ENCODE measurements around the gene TOM1L2. TPM values are rescaled to one million over a fixed set of nuclear protein-coding genes. Genes with fewer than 3 reads are reported as not detected.

Gene TOM1L2
- total RNA-seq, 4 donors from 2014 or later = 55.5 to 118 (median 73.3) TPM

DNA sequence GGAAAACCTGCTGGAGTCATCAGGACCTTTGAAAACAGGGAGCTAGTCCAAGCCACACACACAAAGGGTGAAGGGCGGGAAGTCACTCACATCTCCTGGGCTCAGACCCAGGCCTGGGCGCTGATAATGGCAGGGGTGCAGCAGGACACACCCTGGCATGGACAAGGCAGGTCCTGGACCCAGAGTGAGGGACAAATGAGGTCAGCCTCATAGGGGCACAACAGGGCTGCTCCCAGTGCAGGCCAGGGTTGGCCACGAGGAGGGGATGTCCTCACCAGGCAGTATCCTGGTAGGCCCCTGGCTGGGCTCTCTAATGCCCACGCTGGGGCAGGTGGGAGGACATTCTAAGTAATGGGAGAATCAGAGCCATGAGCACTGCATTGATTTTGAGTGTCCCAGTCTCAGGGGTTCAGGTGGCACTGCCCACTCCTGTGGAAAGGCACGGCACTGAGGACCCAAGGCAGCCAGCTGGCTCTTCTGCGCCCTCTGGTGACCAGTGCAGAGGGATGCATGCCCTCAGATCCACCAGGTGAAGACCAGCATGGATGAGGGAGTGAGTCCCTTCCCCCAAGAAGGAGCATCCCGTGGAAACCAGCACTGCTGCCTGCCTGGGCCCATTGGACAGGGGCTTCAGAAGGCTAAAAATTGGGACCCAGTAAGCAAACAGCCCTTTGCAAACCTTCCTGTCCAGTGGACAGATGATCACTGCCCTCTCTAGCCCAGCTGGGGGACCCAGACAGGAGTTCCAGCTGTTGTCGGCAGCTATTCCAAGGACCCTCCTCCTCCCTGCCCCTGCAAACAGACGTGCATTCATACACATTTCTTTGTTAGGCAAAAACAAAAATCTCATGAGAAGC, 112.1 kb downstream of the TOM1L2 start:
- TF ChIP-seq, protein P1, sequence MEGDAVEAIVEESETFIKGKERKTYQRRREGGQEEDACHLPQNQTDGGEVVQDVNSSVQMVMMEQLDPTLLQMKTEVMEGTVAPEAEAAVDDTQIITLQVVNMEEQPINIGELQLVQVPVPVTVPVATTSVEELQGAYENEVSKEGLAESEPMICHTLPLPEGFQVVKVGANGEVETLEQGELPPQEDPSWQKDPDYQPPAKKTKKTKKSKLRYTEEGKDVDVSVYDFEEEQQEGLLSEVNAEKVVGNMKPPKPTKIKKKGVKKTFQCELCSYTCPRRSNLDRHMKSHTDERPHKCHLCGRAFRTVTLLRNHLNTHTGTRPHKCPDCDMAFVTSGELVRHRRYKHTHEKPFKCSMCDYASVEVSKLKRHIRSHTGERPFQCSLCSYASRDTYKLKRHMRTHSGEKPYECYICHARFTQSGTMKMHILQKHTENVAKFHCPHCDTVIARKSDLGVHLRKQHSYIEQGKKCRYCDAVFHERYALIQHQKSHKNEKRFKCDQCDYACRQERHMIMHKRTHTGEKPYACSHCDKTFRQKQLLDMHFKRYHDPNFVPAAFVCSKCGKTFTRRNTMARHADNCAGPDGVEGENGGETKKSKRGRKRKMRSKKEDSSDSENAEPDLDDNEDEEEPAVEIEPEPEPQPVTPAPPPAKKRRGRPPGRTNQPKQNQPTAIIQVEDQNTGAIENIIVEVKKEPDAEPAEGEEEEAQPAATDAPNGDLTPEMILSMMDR (IDR thresholded peaks at IDR 0.05) = peak; percentile 92 to 96 (median 94)
- no peak for TF ChIP-seq POLR2A (IDR thresholded peaks at IDR 0.05)
- Histone ChIP-seq H3K27me3 (no peaks in the 10 kb centered on the region), H3K9me3 (no peaks in the 10 kb centered on the region), H3K4me1 (peaks cover 5 to 28% (median 13%) of the 10 kb centered on the region in 3 donors), H3K27ac (no peak overlapping the region), H3K4me3 (no peak overlapping the region), H3K36me3 (peaks cover 0 to 90% (median 0%) of the 10 kb centered on the region in 3 donors)
- no peak for DNase-seq
- WGBS, 2 donors = 53 to 100% methylated on average over 1 to 5 of the region's 9 CpGs
- intact Hi-C loops (cut with DNase I) = loop anchor here (2.0 to 10.0 kb wide), 2 partner anchors 51 to 185 kb away; no protein-coding TSS in a partner anchor

DNA sequence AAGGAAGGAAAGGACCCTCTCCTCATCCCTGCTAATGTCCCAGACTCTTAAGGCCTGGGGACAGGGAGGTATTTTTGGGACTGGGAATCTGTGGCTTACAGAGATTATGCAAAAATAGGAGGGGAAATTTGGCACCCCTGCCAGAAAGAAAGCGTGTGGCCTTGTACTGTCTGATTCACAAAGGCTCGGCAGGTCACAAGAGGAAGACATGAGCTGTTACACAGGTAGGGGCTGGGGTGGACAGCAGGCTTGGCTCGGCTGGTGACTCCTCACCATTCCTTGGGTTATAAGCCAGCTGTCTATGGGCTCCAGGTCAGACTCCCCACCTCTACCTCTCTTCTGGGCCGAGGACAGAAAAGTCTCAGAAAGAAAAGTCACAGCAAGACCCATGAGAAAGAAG, 114.7 kb downstream of the TOM1L2 start:
- 85 to 87% methylated on average over 3 to 4 of the region's 4 CpGs for whole genome bisulfite sequencing, 2 donors
- H3K4me3 ChIP-seq = no peak overlapping the region

DNA sequence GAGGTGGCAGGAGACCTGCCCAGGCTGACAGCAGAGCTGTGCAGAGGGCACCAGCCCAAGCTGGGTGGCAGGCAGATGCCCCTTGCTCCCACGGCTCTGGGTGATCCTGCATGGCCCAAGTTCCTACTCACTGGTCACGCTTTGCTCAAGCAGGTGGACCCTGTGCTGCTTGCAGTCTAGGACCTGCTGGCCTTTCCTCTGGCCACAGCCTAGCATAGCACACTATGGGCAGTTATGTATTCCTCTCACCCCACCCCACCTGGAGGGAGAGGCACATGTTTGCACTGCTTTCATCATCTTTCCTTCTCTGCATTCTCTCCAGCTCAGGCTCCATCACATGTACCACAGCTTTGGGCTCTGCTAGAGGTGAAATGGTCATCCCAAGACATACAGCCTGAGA, 115.8 kb downstream of the TOM1L2 start:
- Histone ChIP-seq H3K36me3 (peaks cover 0 to 75% (median 0%) of the 10 kb centered on the region in 3 donors), H3K27me3 (no peaks in the 10 kb centered on the region), H3K9me3 (no peaks in the 10 kb centered on the region), H3K27ac (no peak overlapping the region), H3K4me3 (no peak overlapping the region), H3K4me1 (peaks cover 15 to 52% (median 18%) of the 10 kb centered on the region in 3 donors)
- DNase-seq = no peak
- 93% methylated on average over 2 of the region's 2 CpGs; no CpG with 5 or more reads in 1 of the 2 donors for WGBS, 2 donors
- intact Hi-C loops (cut with DNase I) = no loop called here
- TF ChIP-seq POLR2A (IDR thresholded peaks at IDR 0.05) = no peak
- TF ChIP-seq, protein P1 (IDR thresholded peaks at IDR 0.05) = no peak

More for the DNA sequence above, 114.7 kb downstream of the TOM1L2 start:
- peaks cover 0 to 75% (median 0%) of the 10 kb centered on the region in 3 donors for H3K36me3 ChIP-seq
- H3K27ac ChIP-seq = no peak overlapping the region
- intact Hi-C loops (cut with DNase I) = no loop called here
- H3K9me3 ChIP-seq = no peaks in the 10 kb centered on the region
- no peak for TF ChIP-seq POLR2A (IDR thresholded peaks at IDR 0.05)
- TF ChIP-seq, protein P1 (IDR thresholded peaks at IDR 0.05) = no peak
- H3K4me1 ChIP-seq = peaks cover 15 to 52% (median 18%) of the 10 kb centered on the region in 3 donors
- DNase-seq = no peak
- H3K27me3 ChIP-seq = no peaks in the 10 kb centered on the region

DNA sequence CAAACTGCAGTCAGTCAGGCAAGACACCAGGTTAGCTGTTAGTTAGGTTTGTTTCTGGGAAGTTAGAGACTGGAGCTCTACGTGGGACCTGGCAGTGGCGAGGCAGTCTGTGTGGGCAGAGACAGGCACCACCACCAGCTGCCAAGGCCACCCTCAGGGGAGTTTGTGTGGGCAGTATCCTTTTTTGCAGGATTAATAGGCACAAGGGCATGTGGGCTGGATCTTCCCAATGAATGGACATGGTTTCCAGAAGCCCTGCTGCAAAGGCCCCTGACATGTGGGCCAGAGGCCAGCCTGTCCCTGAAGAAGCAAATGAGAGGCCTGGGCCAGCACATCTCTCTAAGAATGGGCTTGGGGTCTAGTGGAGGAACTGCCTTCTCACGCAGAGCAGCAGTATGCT, 116.2 kb downstream of the TOM1L2 start:
- 44 to 45% methylated on average over 2 to 3 of the region's 3 CpGs for WGBS, 2 donors
- peak overlapping the region in 2 of 4 donors; percentile 57 to 58 for H3K27ac ChIP-seq
- intact Hi-C loops (cut with DNase I) = no loop called here

More for the DNA sequence above, 116.2 kb downstream of the TOM1L2 start:
- Histone ChIP-seq H3K4me1 (peaks cover 15 to 53% (median 18%) of the 10 kb centered on the region in 3 donors), H3K9me3 (no peaks in the 10 kb centered on the region), H3K4me3 (no peak overlapping the region), H3K27me3 (no peaks in the 10 kb centered on the region), H3K36me3 (peaks cover 0 to 75% (median 4%) of the 10 kb centered on the region in 3 donors)
- no peak for DNase-seq
- TF ChIP-seq, protein P1 (IDR thresholded peaks at IDR 0.05) = no peak
- no peak for TF ChIP-seq POLR2A (IDR thresholded peaks at IDR 0.05)
